C4-2B (cell line): ENCODE data around the gene ADD1.

Experiments used
- ZFX ChIP-seq: fragments of 450-650 bp; IDR thresholded peaks from 2 replicates; pipeline ENCODE4 v1.6.1; 2017
- TF ChIP-seq, protein P1 (sequence below): fragments of 450-650 bp; conservative IDR thresholded peaks from 2 replicates; pipeline ENCODE4 v1.5.1; 2017; ENCODE audit warnings: mild to moderate bottlenecking

- TF ChIP-seq, protein P1, sequence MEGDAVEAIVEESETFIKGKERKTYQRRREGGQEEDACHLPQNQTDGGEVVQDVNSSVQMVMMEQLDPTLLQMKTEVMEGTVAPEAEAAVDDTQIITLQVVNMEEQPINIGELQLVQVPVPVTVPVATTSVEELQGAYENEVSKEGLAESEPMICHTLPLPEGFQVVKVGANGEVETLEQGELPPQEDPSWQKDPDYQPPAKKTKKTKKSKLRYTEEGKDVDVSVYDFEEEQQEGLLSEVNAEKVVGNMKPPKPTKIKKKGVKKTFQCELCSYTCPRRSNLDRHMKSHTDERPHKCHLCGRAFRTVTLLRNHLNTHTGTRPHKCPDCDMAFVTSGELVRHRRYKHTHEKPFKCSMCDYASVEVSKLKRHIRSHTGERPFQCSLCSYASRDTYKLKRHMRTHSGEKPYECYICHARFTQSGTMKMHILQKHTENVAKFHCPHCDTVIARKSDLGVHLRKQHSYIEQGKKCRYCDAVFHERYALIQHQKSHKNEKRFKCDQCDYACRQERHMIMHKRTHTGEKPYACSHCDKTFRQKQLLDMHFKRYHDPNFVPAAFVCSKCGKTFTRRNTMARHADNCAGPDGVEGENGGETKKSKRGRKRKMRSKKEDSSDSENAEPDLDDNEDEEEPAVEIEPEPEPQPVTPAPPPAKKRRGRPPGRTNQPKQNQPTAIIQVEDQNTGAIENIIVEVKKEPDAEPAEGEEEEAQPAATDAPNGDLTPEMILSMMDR, result no peak
- no peak for TF ChIP-seq ZFX
Measured at GRCh38 chr4:2871911-2872310, 28.3 kb downstream of the ADD1 start.
